Psoas muscle (tissue), 8 donors: ENCODE data around the gene CDH6. TPM values are rescaled to one million over a fixed set of nuclear protein-coding genes. Genes with fewer than 3 reads are reported as not detected.

Experiments used
- ATAC-seq, 4 donors: fragments of 200-7000 bp; cut with Tn5 transposase; one replicate each; pipeline ENCODE4 v1.9.1; 2020; ENCODE audit warnings: moderate library complexity in 3 of 4, mild to moderate bottlenecking in 2 of 4
- DNase-seq, 2 donors: peaks; one replicate each; pipeline ENCODE4 v3.0.0-alpha.2; 2020
- H3K27ac ChIP-seq: fragments of 200-600 bp; one replicate; pipeline ENCODE4 v1.8.0; 2022
- H3K27me3 ChIP-seq, 3 donors: fragments of 200-600 bp in 1 of 3; one replicate each; pipeline versions ENCODE4 v1.6.1 to v1.8.0; 2013 to 2022; ENCODE audit warnings: low read length in 2 of 3, mild to moderate bottlenecking in 2 of 3, moderate library complexity in 1 of 3; ENCODE audit not compliant: insufficient read depth in 3 of 3
- H3K36me3 ChIP-seq, 2 donors: fragments of 200-600 bp in 1 of 2; one replicate each; pipeline versions ENCODE4 v1.6.1 to v1.8.0; 2013 to 2022; ENCODE audit warnings: low read depth in 1 of 2, mild to moderate bottlenecking in 1 of 2, moderate library complexity in 1 of 2; ENCODE audit not compliant: insufficient read depth in 1 of 2
- H3K4me1 ChIP-seq: fragments of 200-600 bp; one replicate; pipeline ENCODE4 v1.8.0; 2022
- H3K4me3 ChIP-seq: fragments of 200-600 bp; one replicate; pipeline ENCODE4 v1.8.0; 2022; ENCODE audit warnings: mild to moderate bottlenecking
- H3K9me3 ChIP-seq: fragments of 200-600 bp; one replicate; pipeline ENCODE4 v1.8.0; 2022
- CTCF ChIP-seq: fragments of 200-600 bp; IDR thresholded peaks from one replicate; pipeline ENCODE4 v1.8.0; 2022; ENCODE audit warnings: antibody characterized with exemption
- WGBS, 3 donors: extraction: QIAGEN DNeasy Blood & Tissue Kit; methylation state at CpG; one replicate each; pipeline versions ENCODE4 v1.1.6 to v1.1.7; 2013; 5-methylcytosine and 5-hydroxymethylcytosine counted together
- intact Hi-C, 2 donors: fragments of 100-400 bp; cut with DNase I; formaldehyde crosslinking; loops; one replicate each; pipeline versions ENCODE4 v1.11.0 to v1.14.2; 2022
- polyA plus RNA-seq, 3 donors: library from polyadenylated mRNA; stranded (reverse); fragments of 200-250 nt; gene quantifications; one replicate each; pipeline ENCODE4 v1.2.3, GENCODE V29; 2013
- total RNA-seq, 4 donors: library from RNA; stranded (reverse); fragmentation: NEBNext Ultra II Directional in 2 of 4; extraction: Animal tissue kit (Norgen Biotek cat#: 25700) in 2 of 4; gene quantifications; one replicate each; pipeline versions ENCODE4 v1.2.1 to v1.2.4, GENCODE V29; 2021 to 2023
- donor health status: healthy with polysubstance abuse.
- donor health status: DM: no; HTN: no; CAD: no; lungs with moderate emphysema.
- donor health status: Bipolar disorder and iron deficiency.
- donor health status: healthy.
- donor health status: DM: yes; HTN: yes; CAD: no.
- donor health status: DM: no; HTN: no; CAD: no.
- donor health status: DM: no; HTN: no; CAD: no.
- donor health status: DM: yes; HTN: yes; CAD: no.

The CDH6 gene
- total and polyA plus RNA-seq, 7 donors: 0.30 to 3.4 (median 0.77) TPM

DNA sequence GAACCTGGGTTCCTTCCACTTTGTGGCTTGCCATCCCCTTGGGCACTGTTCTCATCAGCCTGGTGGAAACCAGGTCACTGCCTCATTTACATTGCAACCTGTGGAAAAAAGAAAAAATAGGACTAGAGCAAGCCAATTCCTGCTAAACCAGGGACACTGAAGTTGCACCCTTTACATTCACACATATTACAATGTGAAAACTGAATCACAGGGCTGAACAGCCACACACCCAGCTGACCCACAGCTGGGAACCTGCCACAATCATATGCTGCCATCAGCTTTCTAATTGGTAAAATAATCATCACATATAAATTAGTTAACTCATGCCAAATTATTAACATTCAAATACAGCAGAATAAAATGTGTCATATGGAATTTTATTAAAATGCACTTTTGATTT lies 94.5 kb downstream of the CDH6 start:
- TF ChIP-seq CTCF: no peak
- DNase-seq: no peak
- H3K27me3 ChIP-seq: no peaks in the 10 kb centered on the region
- H3K4me1 ChIP-seq: no peaks in the 10 kb centered on the region
- no peaks in the 10 kb centered on the region for H3K9me3 ChIP-seq
- intact Hi-C loops: no loop called here
- no peaks in the 10 kb centered on the region for H3K36me3 ChIP-seq
- no peak overlapping the region for H3K4me3 ChIP-seq
- no peak for ATAC-seq
- no peak overlapping the region for H3K27ac ChIP-seq

DNA sequence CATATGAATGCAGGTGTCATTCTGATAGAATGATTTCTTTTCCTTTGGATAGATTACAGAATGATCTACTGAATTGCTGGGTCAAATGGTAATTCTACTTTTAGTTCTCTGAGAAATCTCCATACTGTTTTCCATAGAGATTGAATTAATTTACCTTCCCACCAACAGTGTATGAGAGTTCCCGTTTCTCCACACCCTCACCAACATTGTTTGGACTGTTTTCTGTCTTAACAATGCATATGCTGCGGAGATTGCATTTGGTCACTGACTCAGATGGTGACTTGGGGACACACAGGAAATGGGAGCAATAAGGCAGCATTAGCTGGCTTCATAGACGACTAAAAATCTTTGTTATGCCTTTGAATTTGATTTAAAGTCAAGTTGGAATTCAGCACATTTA lies 95.9 kb downstream of the CDH6 start:
- no peak overlapping the region for H3K4me3 ChIP-seq
- peaks cover 0 to 3% (median 0%) of the 10 kb centered on the region in 3 donors for H3K27me3 ChIP-seq
- intact Hi-C loops: no loop called here
- 59 to 64% (median 63%) methylated on average over 3 of the region's 3 CpGs for WGBS, 3 donors
- DNase-seq: no peak
- no peak for ATAC-seq
- H3K27ac ChIP-seq: no peak overlapping the region
- TF ChIP-seq CTCF: no peak
- no peaks in the 10 kb centered on the region for H3K4me1 ChIP-seq
- no peaks in the 10 kb centered on the region for H3K9me3 ChIP-seq
- H3K36me3 ChIP-seq: no peaks in the 10 kb centered on the region

DNA sequence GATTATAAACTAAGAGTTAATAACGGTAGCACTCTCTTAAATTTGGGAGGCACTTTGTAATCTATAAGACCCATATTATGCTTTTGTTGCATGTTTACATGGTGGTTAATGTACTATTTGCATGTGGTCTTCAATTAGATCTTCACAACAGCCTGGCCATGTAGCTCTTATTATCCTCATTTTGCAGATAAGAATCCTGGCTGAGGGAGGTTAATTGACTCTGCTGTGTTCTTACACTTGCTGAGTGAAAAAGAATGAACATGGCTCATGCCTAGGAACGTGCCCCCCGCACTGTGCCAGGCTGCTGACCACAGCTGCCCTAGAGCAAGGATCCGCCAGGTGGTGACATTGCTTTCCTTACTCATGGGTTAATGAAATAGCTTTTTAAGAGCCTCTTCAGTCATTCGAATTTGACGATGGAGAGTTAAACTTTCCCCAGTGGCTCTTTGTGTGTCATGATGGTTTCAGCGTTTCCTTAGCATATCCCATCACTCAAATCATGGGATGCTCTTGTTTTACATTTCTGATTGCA lies 97.9 kb downstream of the CDH6 start:
- Histone ChIP-seq H3K36me3 (no peaks in the 10 kb centered on the region), H3K9me3 (no peaks in the 10 kb centered on the region), H3K27ac (no peak overlapping the region), H3K27me3 (peaks cover 0 to 3% (median 0%) of the 10 kb centered on the region in 3 donors), H3K4me1 (no peaks in the 10 kb centered on the region), H3K4me3 (no peak overlapping the region)
- WGBS, 3 donors: 70 to 74% (median 72%) methylated on average over 7 of the region's 7 CpGs
- no peak for TF ChIP-seq CTCF
- intact Hi-C loops: no loop called here
- DNase-seq (no peak), ATAC-seq (no peak)

GRCh38 chr5:31300501-31300900 lies 107.0 kb downstream of the CDH6 start:
- Histone ChIP-seq H3K4me3 (no peak overlapping the region), H3K36me3 (no peaks in the 10 kb centered on the region), H3K27ac (no peak overlapping the region), H3K9me3 (no peaks in the 10 kb centered on the region), H3K27me3 (no peaks in the 10 kb centered on the region), H3K4me1 (no peaks in the 10 kb centered on the region)
- no peak for ATAC-seq
- no peak for TF ChIP-seq CTCF
- intact Hi-C loops: no loop called here
- DNase-seq: no peak
- 63 to 78% (median 72%) methylated on average over 1 of the region's 1 CpG for WGBS, 3 donors

GRCh38 chr5:31301833-31302232 lies 108.3 kb downstream of the CDH6 start:
- no peaks in the 10 kb centered on the region for H3K4me1 ChIP-seq
- no peaks in the 10 kb centered on the region for H3K36me3 ChIP-seq
- no peaks in the 10 kb centered on the region for H3K27me3 ChIP-seq
- no peak for ATAC-seq
- H3K27ac ChIP-seq: no peak overlapping the region
- intact Hi-C loops: no loop called here
- H3K9me3 ChIP-seq: no peaks in the 10 kb centered on the region
- DNase-seq: no peak
- H3K4me3 ChIP-seq: no peak overlapping the region
- 70 to 83% (median 77%) methylated on average over 5 of the region's 5 CpGs for WGBS, 3 donors
- TF ChIP-seq CTCF: no peak
